ENCODE data around the gene IER2. TPM values are rescaled to one million over a fixed set of nuclear protein-coding genes. Genes with fewer than 3 reads are reported as not detected.
A peak's percentile ranks its signal among the peaks of the same experiment; 100 is the strongest.
"Not testable (repeated sequence)": the region's sequence is repeated elsewhere in the genome, so short reads cannot be mapped to it uniquely, and the experiment has no call there.

The IER2 gene
- total RNA-seq, 1 donor from 2014 or later, result 907 TPM

DNA sequence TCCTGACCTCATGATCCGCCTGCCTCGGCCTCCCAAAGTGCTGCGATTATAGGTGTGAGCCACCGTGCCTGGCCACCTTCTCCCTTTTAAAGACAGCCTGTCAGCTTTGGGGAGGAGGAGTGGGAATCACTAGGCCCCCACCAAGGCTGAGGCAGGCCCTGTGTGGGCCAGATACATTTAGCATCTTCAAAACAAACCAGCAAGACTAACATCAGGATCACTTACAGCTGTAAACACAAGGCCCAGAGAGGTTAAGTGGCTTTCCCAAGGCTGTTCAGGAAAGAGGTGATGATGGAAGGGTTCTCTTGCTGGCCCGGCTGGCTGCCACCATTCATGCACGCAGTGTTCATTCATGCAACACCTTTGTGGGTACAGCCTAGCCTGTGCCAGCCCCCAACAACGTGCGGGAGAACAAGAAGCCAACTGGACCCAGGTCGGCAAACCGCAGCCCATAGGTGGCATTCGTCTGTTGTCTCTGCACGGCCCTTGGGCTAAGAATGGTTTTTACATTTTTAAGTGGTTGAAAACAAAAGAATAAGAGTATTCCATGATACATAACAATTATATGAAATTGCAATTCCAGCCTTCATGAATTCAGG, 23.0 kb downstream of the IER2 start:
- H3K4me1 ChIP-seq, result peaks cover 2 to 18% of the 10 kb centered on the region in 2 donors
- H3K27me3 ChIP-seq, result no peaks in the 10 kb centered on the region
- H3K27ac ChIP-seq, result peak overlapping the region; percentile 88 to 90
- no peak overlapping the region for H3K4me3 ChIP-seq
- H3K36me3 ChIP-seq, result no peaks in the 10 kb centered on the region
- H3K9me3 ChIP-seq, result no peaks in the 10 kb centered on the region
- no peak for TF ChIP-seq CTCF (IDR thresholded peaks at IDR 0.05)
- intact Hi-C loops (cut with DNase I), result loop anchor here (5.0 kb wide), 1 partner anchor 34 kb away; no protein-coding TSS in a partner anchor
- no peak for DNase-seq (ENCODE audit: low spot score in 2 of 2)

DNA sequence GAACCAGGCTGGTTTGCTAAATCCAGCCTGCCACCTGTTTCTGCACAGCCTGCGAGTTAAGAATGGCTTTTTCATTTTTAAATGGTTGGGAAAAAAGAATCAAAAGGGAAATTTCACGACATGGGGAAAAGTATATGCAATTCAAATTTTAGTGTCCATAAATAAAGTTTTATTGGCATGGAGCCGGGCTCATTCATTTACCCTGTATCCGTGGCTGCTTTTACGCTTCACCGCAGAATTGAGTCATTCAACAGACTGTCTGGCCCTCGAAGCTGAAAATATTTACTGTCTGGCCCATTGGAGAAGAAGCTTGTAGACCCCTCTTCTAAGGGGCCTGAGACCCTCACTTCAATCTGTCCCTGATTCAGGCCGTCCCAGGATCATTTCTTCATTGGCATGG, 26.1 kb downstream of the IER2 start:
- no peak overlapping the region for H3K4me3 ChIP-seq
- DNase-seq (ENCODE audit: low spot score in 2 of 2), result no peak
- peaks cover 2 to 16% of the 10 kb centered on the region in 2 donors for H3K4me1 ChIP-seq
- TF ChIP-seq CTCF (IDR thresholded peaks at IDR 0.05), result no peak
- intact Hi-C loops (cut with DNase I), result no loop called here
- H3K27me3 ChIP-seq, result no peaks in the 10 kb centered on the region
- no peaks in the 10 kb centered on the region for H3K36me3 ChIP-seq
- H3K9me3 ChIP-seq, result no peaks in the 10 kb centered on the region
- H3K27ac ChIP-seq, result no peak overlapping the region

DNA sequence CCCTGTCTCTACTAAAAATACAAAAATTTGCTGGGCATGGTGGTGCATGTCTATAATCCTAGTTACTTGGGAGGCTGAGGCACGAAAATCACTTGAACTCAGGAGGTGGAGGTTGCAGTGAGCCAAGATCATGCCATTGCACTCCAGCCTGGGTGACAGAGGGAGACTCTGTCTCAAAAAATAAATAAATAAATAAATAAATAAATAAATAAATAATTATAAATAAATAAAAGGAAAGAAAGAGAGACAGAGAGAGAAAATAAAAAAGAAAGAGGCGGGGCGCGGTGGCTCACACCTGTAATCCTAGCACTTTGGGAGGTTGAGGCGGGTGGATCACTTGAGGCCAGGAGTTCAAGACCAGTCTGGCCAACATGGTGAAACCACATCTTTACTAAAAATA, 27.4 kb downstream of the IER2 start:
- H3K4me3 ChIP-seq; intact Hi-C loops (cut with DNase I); H3K27me3 ChIP-seq; DNase-seq (ENCODE audit: low spot score in 2 of 2); H3K36me3 ChIP-seq; H3K9me3 ChIP-seq; H3K27ac ChIP-seq: not testable (repeated sequence)
- peaks cover 0 to 10% of the 10 kb centered on the region in 2 donors for H3K4me1 ChIP-seq

DNA sequence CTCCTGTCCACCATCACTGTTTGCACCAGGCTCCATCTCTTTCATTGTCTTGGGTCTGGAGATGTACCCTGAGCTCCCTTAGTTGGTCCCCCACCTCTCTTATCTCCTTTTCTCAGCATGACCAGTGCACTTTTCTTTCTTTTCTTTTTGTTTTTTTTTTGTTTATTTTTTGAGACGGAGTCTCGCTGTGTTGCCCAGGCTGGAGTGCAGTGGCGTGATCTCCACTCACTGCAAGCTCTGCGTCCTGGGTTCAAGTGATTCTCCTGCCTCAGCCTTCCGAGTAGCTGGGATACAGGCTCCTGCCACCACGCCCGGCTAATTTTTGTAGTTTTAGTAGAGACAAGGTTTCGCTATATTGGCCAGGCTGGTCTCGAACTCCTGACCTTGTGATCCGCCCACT, 28.1 kb downstream of the IER2 start:
- H3K36me3 ChIP-seq; H3K4me1 ChIP-seq; H3K27me3 ChIP-seq; H3K4me3 ChIP-seq; intact Hi-C loops (cut with DNase I); H3K27ac ChIP-seq; H3K9me3 ChIP-seq; DNase-seq (ENCODE audit: low spot score in 2 of 2): not testable (repeated sequence)

DNA sequence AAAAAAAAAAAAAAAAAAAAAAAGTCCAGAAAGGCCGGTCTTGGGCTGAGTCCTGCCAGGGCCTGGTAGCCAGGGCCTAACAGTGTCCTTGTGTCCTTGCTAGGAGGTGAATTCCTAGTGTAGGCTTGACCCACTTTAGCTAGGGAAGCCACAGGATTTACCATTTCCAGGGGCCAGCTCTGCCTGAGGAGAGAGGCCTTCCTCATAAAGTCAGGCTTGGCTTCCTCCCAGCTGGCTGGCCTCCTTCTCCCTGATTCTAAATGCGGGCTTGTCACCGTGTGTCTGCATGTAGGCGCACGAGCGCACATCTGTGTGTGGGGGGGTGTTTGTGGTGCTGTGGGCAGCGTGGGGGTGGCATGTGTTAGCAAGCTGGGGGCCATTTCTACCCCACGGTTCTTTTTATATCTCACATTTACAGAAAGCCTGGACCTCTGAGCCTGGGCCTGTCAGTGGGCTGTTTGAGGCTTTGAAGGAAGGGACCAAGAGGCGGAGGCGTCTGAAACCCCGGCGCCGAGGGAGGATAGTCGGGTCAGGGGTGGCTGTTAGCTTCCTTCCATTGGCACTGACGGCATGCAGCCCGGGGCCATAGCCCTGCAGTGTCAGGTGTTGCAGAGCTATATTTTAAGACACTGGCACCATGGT, 31.7 kb downstream of the IER2 start:
- Histone ChIP-seq H3K9me3 (no peaks in the 10 kb centered on the region), H3K27ac (peak overlapping the region in 1 of 2 donors; percentile 50), H3K27me3 (no peaks in the 10 kb centered on the region), H3K4me1 (peaks cover 0 to 2% of the 10 kb centered on the region in 2 donors), H3K4me3 (peak overlapping the region in 1 of 2 donors; percentile 3), H3K36me3 (no peaks in the 10 kb centered on the region)
- peak in 1 of 2 donors; percentile 75 for DNase-seq (ENCODE audit: low spot score in 2 of 2)
- TF ChIP-seq CTCF (IDR thresholded peaks at IDR 0.05), result no peak
- intact Hi-C loops (cut with DNase I), result no loop called here

- H3K4me3 ChIP-seq; intact Hi-C loops (cut with DNase I); H3K27ac ChIP-seq; H3K36me3 ChIP-seq; DNase-seq (ENCODE audit: low spot score in 2 of 2); H3K9me3 ChIP-seq; H3K4me1 ChIP-seq; H3K27me3 ChIP-seq: not testable (repeated sequence)
Observed at GRCh38 chr19:13184926-13185325, 34.7 kb downstream of the IER2 start.

DNA sequence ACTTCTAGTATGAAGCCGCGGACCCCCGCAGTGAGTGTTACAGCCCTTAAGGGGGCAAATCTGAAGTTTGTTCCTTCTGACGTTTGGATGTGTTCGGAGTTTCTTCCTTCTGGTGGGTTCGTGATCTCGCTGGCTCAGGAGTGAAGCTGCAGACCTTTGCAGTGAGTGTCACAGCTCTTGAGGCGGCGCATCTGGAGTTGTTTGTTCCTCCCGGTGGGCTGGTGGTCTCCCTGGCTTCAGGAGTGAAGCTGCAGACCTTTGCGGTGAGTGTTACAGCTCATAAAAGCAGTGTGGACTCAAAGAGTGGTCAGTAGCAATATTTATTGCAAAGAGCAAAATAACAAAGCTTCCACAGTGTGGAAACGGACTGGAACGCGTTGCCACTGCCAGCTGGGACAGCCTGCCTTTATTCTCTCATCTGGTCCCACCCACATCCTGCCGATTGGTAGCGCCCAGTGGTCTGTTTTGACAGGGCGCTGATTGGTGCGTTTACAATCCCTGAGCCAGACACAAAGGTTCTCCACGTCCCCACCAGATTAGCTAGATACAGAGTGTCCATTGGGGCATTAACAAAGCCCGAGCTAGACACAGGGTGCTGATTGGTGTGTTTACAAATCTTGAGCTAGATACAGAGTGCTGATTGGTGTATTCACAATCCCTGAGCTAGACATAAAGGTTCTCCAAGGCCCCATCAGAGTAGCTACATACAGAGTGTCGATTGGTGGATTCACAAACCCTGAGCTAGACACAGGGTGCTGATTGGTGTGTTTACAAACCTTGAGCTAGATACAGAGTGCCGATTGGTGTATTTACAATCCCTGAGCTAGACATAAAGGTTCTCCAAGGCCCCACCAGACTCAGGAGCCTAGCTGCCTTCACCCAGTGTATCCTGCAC, 35.8 kb downstream of the IER2 start:
- H3K4me1 ChIP-seq; intact Hi-C loops (cut with DNase I); H3K36me3 ChIP-seq; DNase-seq (ENCODE audit: low spot score in 2 of 2); H3K27ac ChIP-seq; H3K27me3 ChIP-seq; H3K4me3 ChIP-seq; H3K9me3 ChIP-seq: not testable (repeated sequence)

GRCh38 chr19:13186688-13187087, 36.5 kb downstream of the IER2 start:
- intact Hi-C loops (cut with DNase I); H3K4me3 ChIP-seq; H3K9me3 ChIP-seq; H3K4me1 ChIP-seq; H3K27me3 ChIP-seq; DNase-seq (ENCODE audit: low spot score in 2 of 2); H3K36me3 ChIP-seq; H3K27ac ChIP-seq: not testable (repeated sequence)
